PC-9 (cell line): Measurements from ENCODE around the gene POLD1. TPM values are rescaled to one million over a fixed set of nuclear protein-coding genes. Genes with fewer than 3 reads are reported as not detected.

Experiments used
- BruUV-seq: library from RNA; stranded (reverse); fragments of 400-500 nt; replicated peaks from 2 replicates; lab custom pipeline; 2021; lab: Mats Ljungman, UMichigan
- CTCF ChIA-PET: fragments of 300-600 bp; sonication (Branson Sonifier 250); formaldehyde crosslinking; loops from one replicate; lab custom pipeline; 2022; ENCODE audit warnings: antibody characterized with exemption; lab: Charles Lee
- POLR2A ChIA-PET: fragments of 300-600 bp; sonication (Branson Sonifier 250); formaldehyde crosslinking; loops from one replicate; lab custom pipeline; 2022; ENCODE audit warnings: antibody characterized with exemption; ENCODE audit not compliant: unreplicated experiment; lab: Charles Lee
- DNase-seq, 2 experiments: peaks; one replicate each; pipeline versions ENCODE4 v3.0.0 to v3.0.0-alpha.2; 2015 to 2022; ENCODE audit warnings: mixed read lengths in 1 of 2
- H2AFZ ChIP-seq: fragments of 200-600 bp; sonication (generic); 2 replicates; pipeline ENCODE4 v1.8.1; 2017; ENCODE audit warnings: antibody characterized with exemption
- H3F3A ChIP-seq: fragments of 200-600 bp; sonication (generic); 2 replicates; pipeline ENCODE4 v1.8.1; 2017; ENCODE audit warnings: antibody characterized with exemption, mild to moderate bottlenecking, low read depth; ENCODE audit not compliant: insufficient read depth
- H3K27ac ChIP-seq: fragments of 200-600 bp; sonication (generic); 2 replicates; pipeline ENCODE4 v1.6.1; 2016; ENCODE audit warnings: mixed run types
- H3K27me3 ChIP-seq: fragments of 200-600 bp; sonication (generic); 2 replicates; pipeline ENCODE4 v1.6.1; 2016; ENCODE audit warnings: low read depth, mixed run types; ENCODE audit not compliant: insufficient read depth
- H3K36me3 ChIP-seq: fragments of 200-600 bp; sonication (generic); 2 replicates; pipeline ENCODE4 v1.6.1; 2016; ENCODE audit warnings: low read depth, mixed run types
- H3K4me1 ChIP-seq: fragments of 200-600 bp; sonication (generic); replicated peaks from 2 replicates; pipeline ENCODE4 v1.6.1; 2016; ENCODE audit warnings: mixed run types; ENCODE audit not compliant: insufficient read depth
- H3K4me2 ChIP-seq: fragments of 200-600 bp; sonication (generic); 2 replicates; pipeline ENCODE4 v1.6.1; 2017; ENCODE audit warnings: mixed run types
- H3K4me3 ChIP-seq: fragments of 200-600 bp; sonication (generic); 2 replicates; pipeline ENCODE4 v1.6.1; 2016; ENCODE audit warnings: mixed run types
- H3K79me2 ChIP-seq: fragments of 200-600 bp; sonication (generic); 2 replicates; pipeline ENCODE4 v1.6.1; 2017; ENCODE audit warnings: low read depth, mixed run types
- H3K9me2 ChIP-seq: fragments of 200-600 bp; sonication (generic); 2 replicates; pipeline ENCODE4 v1.8.1; 2017; ENCODE audit warnings: mild to moderate bottlenecking; ENCODE audit not compliant: insufficient read depth
- H3K9me3 ChIP-seq: fragments of 200-600 bp; sonication (generic); 2 replicates; pipeline ENCODE4 v1.8.1; 2016; ENCODE audit warnings: low read depth; ENCODE audit not compliant: insufficient read depth
- H4K20me1 ChIP-seq: fragments of 200-600 bp; sonication (generic); 2 replicates; pipeline ENCODE4 v1.8.1; 2017; ENCODE audit not compliant: insufficient read depth
- CTCF ChIP-seq: fragments of 200-600 bp; sonication (generic); conservative IDR thresholded peaks from 2 replicates; pipeline ENCODE4 v1.6.1; 2017; ENCODE audit warnings: mixed run types, antibody characterized with exemption, mild to moderate bottlenecking, moderate library complexity
- EZH2 ChIP-seq: fragments of 200-600 bp; sonication (generic); IDR thresholded peaks from 2 replicates; pipeline ENCODE4 v1.8.0; 2017; ENCODE audit warnings: antibody characterized with exemption, low read depth
- intact Hi-C: fragments of 100-400 bp; cut with micrococcal nuclease; formaldehyde crosslinking; loops from one replicate; pipeline ENCODE4 v1.10.0; 2022; ENCODE audit not compliant: unreplicated experiment
- total RNA-seq: library from RNA; stranded (reverse); gene quantifications from 2 replicates; pipeline ENCODE4 v1.2.3, GENCODE V29; 2021

POLD1 gene
- total RNA-seq, 1 experiment from 2014 or later: 101 TPM

- POLR2A ChIA-PET: no interaction called here
- Histone ChIP-seq H3K79me2 (no peaks in the 10 kb centered on the region), H3K9me3 (no peaks in the 10 kb centered on the region), H3K27ac (no peak overlapping the region), H3F3A (peaks cover 21% of the 10 kb centered on the region; the same call in 1 of the 2 replicates), H3K4me3 (no peak overlapping the region), H4K20me1 (no peaks in the 10 kb centered on the region), H3K4me1 (no peaks in the 10 kb centered on the region), H3K27me3 (no peaks in the 10 kb centered on the region), H2AFZ (no peak overlapping the region), H3K4me2 (no peak overlapping the region), H3K36me3 (no peaks in the 10 kb centered on the region), H3K9me2 (no peaks in the 10 kb centered on the region)
- DNase-seq: no peak
- intact Hi-C loops: no loop called here
- CTCF ChIA-PET: no interaction called here
- no peak for TF ChIP-seq CTCF
- TF ChIP-seq EZH2: no peak
- no TSS peak for BruUV-seq
Observed at GRCh38 chr19:50413096-50413495, 28.9 kb downstream of the POLD1 start.

- no peaks in the 10 kb centered on the region for H3K9me3 ChIP-seq
- H2AFZ ChIP-seq: no peak overlapping the region
- no TSS peak for BruUV-seq
- H3F3A ChIP-seq: peaks cover 21% of the 10 kb centered on the region; the same call in 1 of the 2 replicates
- DNase-seq: no peak
- no peaks in the 10 kb centered on the region for H3K36me3 ChIP-seq
- CTCF ChIA-PET: no interaction called here
- no peaks in the 10 kb centered on the region for H3K79me2 ChIP-seq
- POLR2A ChIA-PET: no interaction called here
- no peaks in the 10 kb centered on the region for H4K20me1 ChIP-seq
- intact Hi-C loops: no loop called here
- H3K4me2 ChIP-seq: no peak overlapping the region
- no peaks in the 10 kb centered on the region for H3K27me3 ChIP-seq
- H3K9me2 ChIP-seq: no peaks in the 10 kb centered on the region
- H3K4me3 ChIP-seq: no peak overlapping the region
- no peak overlapping the region for H3K27ac ChIP-seq
- no peaks in the 10 kb centered on the region for H3K4me1 ChIP-seq
- TF ChIP-seq EZH2 (no peak), CTCF (no peak)
Observed at GRCh38 chr19:50413531-50413930, 29.4 kb downstream of the POLD1 start.

- Histone ChIP-seq H2AFZ (no peak overlapping the region), H3K4me1 (no peaks in the 10 kb centered on the region), H3K4me3 (no peak overlapping the region), H3F3A (peaks cover 21% of the 10 kb centered on the region; the same call in 1 of the 2 replicates), H3K9me2 (no peaks in the 10 kb centered on the region), H3K27me3 (no peaks in the 10 kb centered on the region), H3K9me3 (no peaks in the 10 kb centered on the region), H4K20me1 (no peaks in the 10 kb centered on the region), H3K4me2 (no peak overlapping the region), H3K27ac (no peak overlapping the region), H3K36me3 (no peaks in the 10 kb centered on the region), H3K79me2 (no peaks in the 10 kb centered on the region)
- TF ChIP-seq EZH2 (no peak), CTCF (peak; percentile 77)
- no TSS peak for BruUV-seq
- ChIA-PET POLR2A (no interaction called here), CTCF (interaction anchor here (0.7 kb wide), 1 partner anchor 31 kb away, joined by 13 read pairs; the partner anchor contains the start of gene POLD1)
- intact Hi-C loops: no loop called here
- DNase-seq: peak in 1 of 2 experiments; percentile 12
Observed at GRCh38 chr19:50414864-50415660, 30.9 kb downstream of the POLD1 start.
